GM12872 (cell line): ENCODE results near the gene HECW1.

ENCODE experiments used
- CTCF ChIP-seq: IDR thresholded peaks from 3 replicates; pipeline ENCODE4 v1.5.1; 2011; ENCODE audit warnings: low read depth, mild to moderate bottlenecking, low read length, moderate library complexity; ENCODE audit not compliant: insufficient read depth

Gene HECW1

GRCh38 chr7:43276547-43276946, 164.1 kb downstream of the HECW1 start:
- no peak for TF ChIP-seq CTCF

GRCh38 chr7:43278088-43278644, 165.7 kb downstream of the HECW1 start:
- no peak for TF ChIP-seq CTCF

- no peak for TF ChIP-seq CTCF
These were observed 168.8 kb downstream of the HECW1 start for GRCh38 chr7:43281268-43281667.

GRCh38 chr7:43283706-43284105, 171.3 kb downstream of the HECW1 start:
- TF ChIP-seq CTCF: no peak

- no peak for TF ChIP-seq CTCF
These were observed 177.4 kb downstream of the HECW1 start for GRCh38 chr7:43289826-43290225.

GRCh38 chr7:43290978-43291377, 178.5 kb downstream of the HECW1 start:
- no peak for TF ChIP-seq CTCF

- no peak for TF ChIP-seq CTCF
These were observed 179.3 kb downstream of the HECW1 start for GRCh38 chr7:43291789-43292188.
